Skeletal muscle cell (primary cell): ENCODE measurements around the gene BAD.

ENCODE experiments used
- DNase-seq: peaks from one replicate; pipeline ENCODE4 v3.0.0-alpha.2; 2010; ENCODE audit warnings: low read depth
- H3K4me3 ChIP-seq: 2 replicates; pipeline ENCODE4 v1.5.1; 2011; ENCODE audit warnings: low read depth, mild to moderate bottlenecking, control low read depth, low read length, moderate library complexity

BAD gene

DNA sequence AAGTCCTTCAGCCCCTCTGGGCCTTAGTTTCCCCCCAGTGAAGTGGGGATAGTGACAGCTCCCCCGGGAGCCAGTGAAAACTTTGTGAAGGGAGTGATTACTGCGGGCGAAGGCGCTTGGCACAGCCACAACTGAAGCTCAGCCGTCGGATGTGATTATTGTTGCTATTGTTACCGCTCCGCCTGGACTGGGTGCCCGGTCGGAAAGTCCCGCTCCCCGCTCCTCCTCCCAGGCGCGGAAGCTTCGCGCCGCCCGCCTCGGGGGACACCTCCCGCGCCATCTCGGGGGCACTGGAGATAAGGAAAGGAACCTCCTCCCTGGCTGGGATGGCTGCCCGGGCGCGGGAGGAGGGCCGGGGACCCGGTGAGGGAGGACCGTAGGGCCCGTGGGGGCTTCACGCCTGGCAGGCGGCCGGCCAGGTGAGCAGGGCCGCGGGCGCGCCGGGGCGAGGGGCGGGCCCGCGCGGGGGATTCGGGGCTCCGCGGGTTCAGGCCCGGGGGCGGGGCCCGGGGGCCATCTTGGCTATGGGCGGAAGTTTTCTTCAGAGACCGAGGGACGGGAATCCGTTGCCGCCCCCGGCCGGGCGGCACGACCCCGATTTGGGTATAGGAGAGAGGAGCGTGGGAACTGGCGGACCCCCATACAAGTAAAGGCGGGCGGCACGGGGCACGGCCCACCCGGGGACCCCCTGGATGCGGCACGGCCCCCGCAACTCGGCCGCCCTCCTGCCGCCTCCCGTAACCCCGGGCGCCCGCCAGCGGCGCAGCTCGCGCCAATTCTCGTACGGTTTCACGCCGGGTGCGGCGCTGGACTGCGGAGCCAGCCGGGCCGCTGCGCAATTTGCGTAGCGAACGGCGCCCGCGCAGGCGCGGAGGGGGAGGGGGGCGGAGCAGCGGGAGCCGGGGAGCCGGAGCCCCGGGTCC is 758 bp upstream of the BAD start, which contains the start of gene GPR137:
TSS of gene GPR137 (plus strand) at position 887 of the 923 bp plus-strand sequence. CDS start 677 bp downstream, outside the sequence.
- peak within 1 kb of the TSS; percentile 71 for H3K4me3 ChIP-seq
- no peak for DNase-seq

DNA sequence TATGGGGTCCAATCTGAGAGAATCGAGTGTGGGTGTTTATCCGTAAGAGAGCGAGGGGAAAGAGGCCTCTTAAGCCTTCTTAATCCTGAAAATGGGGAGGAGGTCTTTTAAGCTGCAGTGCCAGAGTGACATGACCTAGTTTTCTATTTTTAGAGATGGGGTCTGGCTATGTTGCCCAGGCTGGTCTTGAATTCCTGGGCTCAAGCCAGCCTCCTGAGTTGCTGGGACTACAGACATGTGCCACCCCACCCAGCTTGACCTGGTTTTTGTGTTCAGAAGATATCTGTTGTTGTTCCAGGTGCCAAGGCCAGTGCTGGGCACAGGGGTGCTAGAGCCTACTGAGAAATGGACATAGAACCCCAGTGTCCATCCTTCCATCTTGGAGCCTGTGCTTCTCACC is 1.4 kb downstream of the BAD start:
- DNase-seq, result no peak
- no peak overlapping the region for H3K4me3 ChIP-seq

DNA sequence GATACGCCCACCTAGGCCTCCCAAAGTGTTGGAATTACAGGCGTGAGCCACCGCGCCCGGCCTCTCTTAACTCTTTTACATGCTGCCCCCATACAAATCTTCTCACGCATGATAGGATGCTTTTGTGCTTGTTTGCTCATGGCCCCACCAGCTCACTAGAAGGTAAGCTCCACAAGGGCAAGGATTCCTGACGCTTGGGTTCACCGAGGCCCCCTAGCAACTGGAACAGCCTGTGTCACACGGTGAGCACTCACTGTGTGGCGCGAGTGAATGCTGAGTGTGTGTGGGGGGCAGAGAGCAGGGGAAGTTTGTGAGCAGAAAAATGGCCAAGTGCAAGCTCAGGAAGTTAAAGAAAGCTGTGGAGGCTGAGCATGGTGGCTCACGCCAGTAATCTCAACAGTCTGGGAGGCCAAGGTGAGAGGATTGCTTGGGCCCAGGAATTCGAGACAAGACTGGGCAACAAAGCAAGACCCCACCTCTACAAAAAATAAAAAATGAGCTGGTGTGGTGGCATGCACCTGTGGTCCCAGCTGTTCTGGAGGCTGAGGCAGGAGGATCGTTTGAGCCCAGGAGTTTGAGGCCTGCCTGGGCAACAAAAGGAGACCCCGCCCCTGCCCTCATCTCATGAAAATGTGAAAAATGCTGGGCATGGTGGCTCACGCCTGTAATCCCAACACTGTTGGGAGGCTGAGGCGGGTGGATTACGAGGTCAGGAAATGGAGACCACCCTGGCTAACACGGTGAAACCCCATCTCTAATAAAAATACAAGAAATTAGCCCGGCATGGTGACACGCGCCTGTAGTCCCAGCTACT is 2.3 kb downstream of the BAD start:
- DNase-seq, result no peak
- no peak overlapping the region for H3K4me3 ChIP-seq

DNA sequence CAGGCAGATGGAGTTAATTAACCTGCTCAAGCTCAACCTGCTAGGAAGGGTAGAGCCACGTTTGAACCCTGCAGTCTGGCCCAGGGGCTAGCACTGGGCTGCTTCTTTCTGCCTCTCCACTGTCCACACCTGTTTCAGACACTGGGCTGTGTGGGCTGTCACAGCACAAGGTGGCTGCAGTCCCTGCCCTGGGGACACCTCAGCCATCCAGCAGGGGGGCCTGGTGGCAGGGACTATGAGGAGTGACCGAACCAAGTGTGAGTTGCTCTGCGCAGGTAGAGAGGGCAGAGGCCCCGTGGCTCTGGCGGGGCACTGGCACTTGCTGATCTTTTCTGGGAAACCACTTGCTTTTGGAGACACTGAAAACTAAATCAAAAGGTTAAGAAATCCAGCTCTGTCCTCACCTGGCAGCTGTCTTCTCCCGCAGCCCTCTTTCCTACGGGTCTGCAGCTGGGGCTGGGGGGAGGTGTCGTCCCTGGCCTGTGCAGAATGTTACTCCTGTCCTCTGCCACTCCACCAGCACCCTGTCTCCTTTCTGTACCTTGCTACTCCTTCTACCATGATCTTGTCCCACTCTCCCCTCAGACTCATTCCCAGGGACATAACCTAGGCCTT is 5.8 kb downstream of the BAD start:
- H3K4me3 ChIP-seq, result no peak overlapping the region
- DNase-seq, result no peak

DNA sequence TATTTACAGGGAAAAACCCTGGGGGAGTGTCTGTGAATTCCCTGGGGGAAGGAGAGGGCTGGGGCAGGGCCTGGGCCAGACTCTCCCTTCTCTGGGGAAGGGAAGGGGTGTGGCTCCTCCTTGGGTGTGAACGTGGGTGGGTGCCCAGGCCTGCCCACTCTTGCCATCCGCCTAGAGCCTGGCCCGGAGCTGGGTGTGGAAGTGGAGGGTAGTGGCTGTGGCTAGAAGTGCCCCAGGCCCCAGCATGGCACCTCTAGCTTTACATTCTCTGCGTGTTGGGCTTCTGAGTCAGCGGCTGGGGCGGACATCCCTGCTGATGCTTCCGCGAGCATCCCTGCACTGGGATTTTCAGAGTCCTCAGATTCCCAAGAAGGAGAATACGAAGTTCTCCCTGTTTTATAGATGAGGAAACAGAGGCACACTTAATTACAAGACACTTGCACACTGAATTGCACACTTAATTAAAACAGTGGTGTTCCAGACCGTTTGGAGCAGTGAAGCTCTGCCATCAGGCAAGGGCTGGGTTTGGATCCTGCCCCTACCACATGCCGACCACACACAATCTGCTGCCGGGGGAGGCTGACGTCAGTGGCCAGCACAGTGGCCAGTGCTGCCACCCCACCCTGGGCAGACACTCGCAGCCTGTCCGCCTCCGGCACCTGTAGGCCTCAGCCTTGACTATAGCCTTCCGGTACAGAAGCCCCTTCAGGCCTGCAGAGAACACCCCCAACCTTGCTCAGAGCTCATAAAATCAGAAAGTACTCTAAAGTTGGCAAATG is 7.6 kb downstream of the BAD start:
- no peak overlapping the region for H3K4me3 ChIP-seq
- no peak for DNase-seq

DNA sequence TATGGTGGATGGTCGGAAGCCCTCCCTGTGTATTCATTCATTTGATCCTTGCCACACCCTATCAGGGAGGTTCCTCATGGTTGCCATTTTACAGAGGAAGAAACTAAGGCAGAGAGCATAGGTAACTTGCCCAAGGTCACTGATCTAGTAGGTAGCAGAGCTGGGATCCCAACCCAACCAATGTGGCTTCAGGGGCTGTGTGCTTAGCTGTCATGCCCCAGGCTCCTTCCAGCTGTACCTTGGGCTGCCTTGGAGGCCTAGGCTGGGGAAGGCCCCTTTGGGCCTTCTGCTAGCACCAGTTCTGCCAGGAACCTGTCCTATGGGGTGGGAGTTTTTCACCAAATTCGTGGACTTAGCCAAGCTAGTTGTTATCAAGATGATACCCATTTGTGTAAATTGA is 8.6 kb downstream of the BAD start:
- no peak overlapping the region for H3K4me3 ChIP-seq
- DNase-seq, result no peak

DNA sequence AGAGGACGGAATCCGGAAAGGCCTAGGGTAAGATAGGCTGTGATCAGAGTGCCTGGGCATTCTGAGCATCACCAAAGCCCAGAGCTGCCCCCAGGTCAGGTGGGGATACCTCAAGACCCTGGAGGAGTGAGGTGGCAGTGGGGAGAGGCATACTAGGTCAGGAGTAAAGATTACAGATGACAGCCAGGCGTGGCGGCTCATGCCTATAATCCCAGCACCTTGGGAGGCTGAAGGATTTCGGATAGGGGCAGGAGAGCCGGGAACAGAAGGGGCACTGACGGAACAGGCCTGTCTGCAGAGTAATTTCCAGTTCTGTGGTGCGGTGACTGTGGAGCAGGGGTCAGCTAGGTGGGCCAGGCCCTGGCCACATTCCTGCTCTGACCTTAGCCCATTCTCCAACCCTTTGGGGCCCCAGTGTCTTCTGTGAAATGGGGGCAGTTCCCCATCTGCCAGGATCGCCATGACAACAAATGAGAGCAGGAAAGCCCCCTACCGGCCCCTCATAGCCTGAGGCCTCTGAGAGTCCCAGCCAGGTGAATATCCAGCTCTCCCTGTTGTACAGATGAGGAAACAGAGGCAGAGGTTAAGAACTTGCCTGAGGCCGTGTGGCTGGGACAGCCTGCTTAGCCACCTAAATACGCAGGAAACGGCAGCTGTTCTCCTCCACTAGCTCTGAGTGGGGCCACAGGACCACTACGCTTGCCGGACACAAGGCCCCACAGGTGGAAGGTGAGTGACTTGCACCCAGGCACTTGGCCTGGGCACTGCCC is 9.2 kb downstream of the BAD start:
- DNase-seq, result no peak
- H3K4me3 ChIP-seq, result no peak overlapping the region

DNA sequence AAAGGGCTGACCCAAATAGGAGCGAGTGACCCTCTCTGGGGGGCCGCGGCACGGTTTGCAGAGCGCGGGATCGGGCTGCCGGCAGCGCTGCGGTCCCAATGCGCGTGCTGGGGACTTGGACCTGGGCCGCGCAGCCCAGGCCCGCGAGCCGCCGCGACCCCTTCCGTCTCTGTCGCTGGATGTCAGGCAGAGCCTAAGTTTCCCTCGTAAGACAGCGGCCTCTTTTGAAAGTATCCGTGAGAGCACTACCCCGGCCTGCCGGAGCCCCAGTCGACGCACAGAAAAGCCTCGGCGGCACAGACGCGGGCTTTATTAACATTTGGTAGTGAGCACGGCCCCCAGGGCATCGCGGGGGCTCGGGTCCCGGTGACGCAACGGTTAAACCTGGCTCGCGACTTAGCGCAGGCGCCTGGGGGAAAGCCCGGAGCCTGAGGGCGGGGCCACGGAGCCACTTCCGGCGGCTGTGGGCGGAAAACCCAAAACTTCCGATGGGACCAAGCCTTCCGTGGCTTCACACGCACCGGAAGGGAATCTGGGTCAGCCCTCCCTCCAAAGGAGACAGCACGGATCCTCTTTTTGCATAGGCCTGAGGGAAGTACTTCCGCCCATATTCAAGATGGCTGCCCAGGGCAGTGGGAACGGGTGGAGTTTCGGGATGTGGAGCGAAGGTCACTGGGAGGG is 14.8 kb downstream of the BAD start:
- peak; percentile 99 for DNase-seq
- H3K4me3 ChIP-seq, result peak overlapping the region; percentile 71

DNA sequence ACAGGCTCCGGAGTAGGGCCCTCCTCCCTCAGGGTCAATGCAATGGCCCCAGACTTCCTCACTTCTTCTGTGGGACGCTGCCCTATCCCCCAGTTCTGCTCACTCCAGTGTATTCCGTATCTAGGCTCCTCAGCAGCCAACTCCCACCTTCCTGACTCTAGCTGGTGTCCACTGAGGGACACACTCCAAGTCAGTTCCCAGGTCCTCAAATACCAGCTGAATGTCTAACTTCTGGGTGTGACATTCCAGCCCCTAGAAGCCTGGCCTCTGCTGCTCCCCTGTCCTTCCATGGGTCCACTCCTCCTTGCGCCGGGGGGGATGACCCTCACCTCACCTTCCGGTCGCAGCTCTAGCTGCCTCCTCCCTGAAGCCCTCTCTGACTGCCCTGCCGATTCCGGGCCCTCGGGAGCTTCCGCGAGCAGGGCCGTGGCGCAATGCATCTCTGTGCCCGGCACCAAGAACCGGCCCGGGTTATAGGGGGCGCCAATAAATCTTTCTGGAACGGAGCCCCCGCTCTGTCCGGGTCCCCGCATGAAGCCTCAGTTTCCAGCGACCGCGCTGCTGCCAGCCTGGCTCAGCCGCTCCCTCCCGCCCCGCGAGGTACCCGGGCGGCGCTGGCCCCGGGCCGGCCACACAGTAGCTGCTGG is 15.4 kb downstream of the BAD start:
- no peak for DNase-seq
- H3K4me3 ChIP-seq, result peak overlapping the region; percentile 71

DNA sequence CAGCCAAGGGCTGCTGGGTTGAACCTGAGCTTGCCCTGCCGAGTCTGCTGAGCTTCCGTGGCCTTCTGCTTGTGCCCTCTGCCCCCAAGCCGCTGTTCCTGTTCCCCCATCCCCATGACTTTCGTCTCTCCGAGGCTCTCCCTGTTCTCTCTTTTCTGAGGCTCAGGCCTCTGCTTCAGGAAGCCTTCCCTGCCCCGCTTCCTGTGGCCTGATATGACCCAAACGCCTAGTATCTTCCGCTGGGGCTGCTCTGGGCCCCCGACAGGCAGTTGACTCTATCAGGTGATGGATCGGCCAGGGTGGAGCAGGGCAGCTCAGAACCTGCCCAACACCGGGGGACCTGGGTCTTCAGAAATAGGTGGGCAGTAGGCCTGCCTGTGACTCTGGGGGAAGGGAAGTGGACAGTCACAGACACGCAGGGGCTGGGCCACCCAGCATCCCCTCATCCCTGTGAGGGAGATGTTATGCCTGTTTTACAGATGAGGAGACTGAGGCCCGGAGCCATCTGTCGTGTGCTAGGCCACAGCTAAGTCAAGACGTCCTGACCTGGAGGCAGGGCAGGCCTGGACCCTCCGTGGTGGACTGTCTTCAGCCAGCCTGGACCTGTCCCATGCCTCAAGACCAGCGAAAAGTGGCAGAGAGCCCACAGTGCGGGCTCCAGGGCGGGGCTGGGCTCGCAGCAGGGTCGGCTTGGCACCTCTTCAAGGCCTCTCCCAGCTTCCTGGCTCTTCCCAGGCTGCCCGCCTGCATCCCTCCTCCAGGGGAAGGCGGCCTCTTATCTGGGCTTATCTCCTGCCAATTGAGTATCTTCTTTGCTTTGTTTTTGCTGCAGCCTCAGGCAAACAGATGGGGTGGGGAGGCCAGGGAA is 16.2 kb downstream of the BAD start:
- peak overlapping the region; percentile 71 for H3K4me3 ChIP-seq
- DNase-seq, result no peak

DNA sequence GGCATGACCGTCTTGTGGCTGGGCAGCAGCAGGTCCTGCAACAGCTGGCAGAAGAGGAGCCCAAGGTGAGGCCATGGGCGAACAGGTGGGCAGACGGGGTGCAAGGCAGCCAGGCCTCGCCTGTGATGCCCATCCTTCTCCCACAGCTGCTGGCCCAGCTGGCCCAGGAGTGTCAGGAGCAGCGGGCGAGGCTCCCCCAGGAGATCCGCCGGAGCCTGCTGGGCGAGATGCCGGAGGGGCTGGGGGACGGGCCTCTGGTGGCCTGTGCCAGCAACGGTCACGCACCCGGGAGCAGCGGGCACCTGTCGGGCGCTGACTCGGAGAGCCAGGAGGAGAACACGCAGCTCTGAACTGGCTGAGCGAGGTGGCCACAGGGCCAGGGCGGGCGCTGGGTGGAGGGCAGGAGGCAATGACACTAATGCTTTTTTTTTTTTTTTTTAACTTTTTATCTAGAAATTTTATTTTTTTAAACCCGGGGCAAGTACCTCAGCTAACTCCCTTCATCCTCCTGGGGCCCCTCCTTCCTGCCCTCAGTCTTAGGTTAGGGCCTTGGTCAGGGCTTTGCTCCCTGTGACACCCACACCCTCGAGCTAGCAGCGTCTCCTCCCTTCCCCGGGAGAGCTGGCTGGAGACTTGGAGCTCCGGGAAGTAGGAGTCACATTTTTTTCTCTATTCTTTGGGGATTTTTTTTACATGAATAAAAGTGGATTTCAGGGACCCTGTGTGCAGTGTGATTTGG is 17.1 kb downstream of the BAD start:
- H3K4me3 ChIP-seq, result no peak overlapping the region
- DNase-seq, result no peak

DNA sequence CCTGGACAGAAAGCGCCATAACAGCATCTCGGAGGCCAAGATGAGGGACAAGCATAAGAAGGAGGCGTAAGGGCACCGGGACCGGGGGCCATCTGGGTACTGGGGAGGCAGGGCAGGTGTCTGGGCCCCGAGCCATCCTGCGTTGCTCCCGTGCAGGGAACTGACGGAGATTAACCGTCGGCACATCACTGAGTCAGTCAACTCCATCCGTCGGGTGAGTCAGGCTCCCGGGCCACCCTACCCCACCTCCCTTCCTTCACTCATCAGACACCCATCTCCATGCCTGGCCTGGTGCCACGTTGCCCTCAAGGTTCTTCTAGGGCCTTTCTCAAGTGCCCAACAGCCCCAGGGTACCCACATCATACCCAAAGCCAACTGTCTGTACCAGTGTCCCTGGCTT is 18.1 kb downstream of the BAD start:
- no peak overlapping the region for H3K4me3 ChIP-seq

DNA sequence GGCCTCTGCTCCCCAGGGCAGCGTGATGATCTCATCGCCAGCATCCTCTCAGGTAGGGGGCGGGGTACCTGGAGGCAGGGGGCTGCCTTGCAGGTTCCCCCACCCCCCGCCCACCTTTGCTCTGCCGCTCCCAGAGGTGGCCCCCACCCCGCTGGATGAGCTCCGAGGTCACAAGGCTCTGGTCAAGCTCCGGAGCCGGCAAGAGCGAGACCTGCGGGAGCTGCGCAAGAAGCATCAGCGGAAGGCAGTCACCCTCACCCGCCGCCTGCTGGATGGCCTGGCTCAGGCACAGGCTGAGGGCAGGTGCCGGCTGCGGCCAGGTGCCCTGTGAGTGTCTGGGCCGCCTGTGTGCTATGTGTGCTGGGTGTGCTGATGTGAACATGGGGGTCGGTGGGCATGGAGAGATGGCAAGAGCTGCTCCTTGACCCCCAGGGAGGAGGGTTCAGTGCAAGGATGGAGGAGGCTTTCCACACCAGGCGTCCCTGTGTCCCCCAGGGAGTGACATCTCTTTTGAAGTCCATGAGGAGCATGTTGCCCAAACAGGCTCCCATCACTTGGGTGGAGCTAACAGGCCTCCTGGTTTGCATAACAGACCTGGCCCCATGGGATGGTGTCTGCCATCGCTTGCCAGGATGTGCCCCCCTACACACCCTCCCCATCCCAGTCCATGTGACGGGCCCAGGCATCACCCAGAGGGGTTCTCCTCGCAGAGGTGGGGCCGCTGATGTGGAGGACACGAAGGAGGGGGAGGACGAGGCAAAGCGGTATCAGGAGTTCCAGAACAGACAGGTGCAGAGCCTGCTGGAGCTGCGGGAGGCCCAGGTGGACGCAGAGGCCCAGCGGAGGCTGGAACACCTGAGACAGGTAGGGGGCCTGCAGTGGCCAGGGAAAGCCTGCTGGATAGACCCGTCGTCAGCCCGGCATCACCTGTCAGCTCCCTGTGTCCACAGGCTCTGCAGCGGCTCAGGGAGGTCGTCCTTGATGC is 19.0 kb downstream of the BAD start:
- no peak overlapping the region for H3K4me3 ChIP-seq
- DNase-seq, result no peak

More for the DNA sequence above, 18.1 kb downstream of the BAD start:
- DNase-seq, result no peak

DNA sequence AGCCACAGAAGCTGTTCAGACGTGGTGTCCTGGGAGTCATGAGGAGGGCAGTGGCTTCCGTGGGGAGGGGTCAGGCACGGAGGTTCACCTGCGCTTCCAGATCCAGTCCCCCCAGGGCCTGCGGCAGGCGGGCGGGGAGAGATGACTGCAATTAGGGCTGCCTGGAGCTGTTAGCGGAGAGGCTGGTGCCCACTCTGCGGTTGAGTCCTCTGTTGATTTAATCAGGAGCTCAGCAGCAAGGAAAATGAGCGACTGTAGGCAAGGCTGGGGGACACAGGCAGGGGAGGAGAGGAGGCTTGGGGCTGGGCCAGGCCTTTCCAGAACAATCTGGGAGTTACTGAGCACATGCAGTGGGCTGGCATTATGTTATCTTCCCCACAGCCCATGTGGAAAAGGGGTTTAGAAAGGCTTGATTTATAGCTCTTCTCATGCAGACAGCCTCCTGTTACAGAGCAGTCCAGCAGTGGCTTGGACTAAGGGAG is 20.1 kb downstream of the BAD start:
- no peak overlapping the region for H3K4me3 ChIP-seq
- no peak for DNase-seq

DNA sequence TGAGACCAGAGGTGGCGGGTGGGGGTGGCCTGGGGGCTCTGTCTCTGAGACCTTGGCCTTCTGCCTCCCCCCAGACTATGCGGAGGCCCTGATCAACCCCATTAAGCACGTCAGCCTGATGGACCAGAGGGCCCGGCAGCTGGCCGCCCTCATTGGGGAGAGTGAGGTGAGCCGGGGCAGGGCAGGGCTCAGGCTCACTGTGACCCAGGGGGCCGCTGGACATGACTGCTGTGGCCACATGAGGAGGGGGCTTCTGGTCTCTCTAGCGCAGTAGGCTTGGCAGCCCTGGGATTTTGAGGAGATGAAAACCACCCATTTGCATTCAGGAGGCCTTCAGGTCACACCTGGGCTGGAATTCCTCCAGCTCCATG is 20.5 kb downstream of the BAD start:
- DNase-seq, result no peak

More for the DNA sequence above, 20.5 kb downstream of the BAD start:
- no peak overlapping the region for H3K4me3 ChIP-seq
